ENCODE data around the gene AGK. TPM values are rescaled to one million over a fixed set of nuclear protein-coding genes. Genes with fewer than 3 reads are reported as not detected.
"Not testable (repeated sequence)": the region's sequence is repeated elsewhere in the genome, so short reads cannot be mapped to it uniquely, and the experiment has no call there.

The AGK gene
- total RNA-seq, 1 experiment from 2014 or later: 41.9 TPM

- ChIA-PET POLR2A (ENCODE audit: low non-redundant PET) (no interaction called here), CTCF (no interaction called here)
- H3K27ac ChIP-seq (ENCODE audit: low read depth, low read length, poor library complexity, severe bottlenecking): no peak overlapping the region
- H3K4me3 ChIP-seq (ENCODE audit: low read depth, low read length, poor library complexity, severe bottlenecking): no peak overlapping the region
- no peaks in the 10 kb centered on the region for H3K27me3 ChIP-seq (replicated peaks; ENCODE audit: insufficient read depth, low read depth, low read length, poor library complexity)
- no peak for DNase-seq (ENCODE audit: low spot score)
- no TSS peak for BruUV-seq (replicated peaks)
- intact Hi-C loops (cut with micrococcal nuclease; ENCODE audit: unreplicated experiment): no loop called here
- H3K9me3 ChIP-seq (ENCODE audit: low read depth, low read length, poor library complexity, severe bottlenecking): peaks cover 8% of the 10 kb centered on the region
- H3K4me1 ChIP-seq (ENCODE audit: insufficient read depth, low read length, poor library complexity, severe bottlenecking): no peaks in the 10 kb centered on the region
- TF ChIP-seq EZH2 (IDR thresholded peaks at IDR 0.05; ENCODE audit: borderline replicate concordance, low read depth, low read length, poor library complexity, severe bottlenecking) (no peak), CTCF (conservative IDR thresholded peaks at IDR 0.05; ENCODE audit: low read depth, low read length) (no peak)
- H3K36me3 ChIP-seq (ENCODE audit: insufficient read depth, low read length, poor library complexity, severe bottlenecking): peaks cover 2% of the 10 kb centered on the region
These were observed 24.6 kb downstream of the AGK start for GRCh38 chr7:141575654-141576448.

GRCh38 chr7:141577043-141577839 lies 26.0 kb downstream of the AGK start:
- no peak for DNase-seq (ENCODE audit: low spot score)
- POLR2A ChIA-PET (ENCODE audit: low non-redundant PET): no interaction called here
- intact Hi-C loops (cut with micrococcal nuclease; ENCODE audit: unreplicated experiment): no loop called here
- Histone ChIP-seq H3K36me3 (ENCODE audit: insufficient read depth, low read length, poor library complexity, severe bottlenecking) (peaks cover 2% of the 10 kb centered on the region), H3K4me1 (ENCODE audit: insufficient read depth, low read length, poor library complexity, severe bottlenecking) (no peaks in the 10 kb centered on the region), H3K27me3 (replicated peaks; ENCODE audit: insufficient read depth, low read depth, low read length, poor library complexity) (no peaks in the 10 kb centered on the region), H3K27ac (ENCODE audit: low read depth, low read length, poor library complexity, severe bottlenecking) (no peak overlapping the region), H3K4me3 (ENCODE audit: low read depth, low read length, poor library complexity, severe bottlenecking) (no peak overlapping the region), H3K9me3 (ENCODE audit: low read depth, low read length, poor library complexity, severe bottlenecking) (peaks cover 8% of the 10 kb centered on the region)
- TF ChIP-seq EZH2 (IDR thresholded peaks at IDR 0.05; ENCODE audit: borderline replicate concordance, low read depth, low read length, poor library complexity, severe bottlenecking): no peak
- no peak for TF ChIP-seq CTCF (conservative IDR thresholded peaks at IDR 0.05; ENCODE audit: low read depth, low read length)
- BruUV-seq (replicated peaks): no TSS peak
- CTCF ChIA-PET: no interaction called here

GRCh38 chr7:141579953-141580352 lies 28.7 kb downstream of the AGK start:
- H3K9me3 ChIP-seq (ENCODE audit: low read depth, low read length, poor library complexity, severe bottlenecking); BruUV-seq (replicated peaks); H3K36me3 ChIP-seq (ENCODE audit: insufficient read depth, low read length, poor library complexity, severe bottlenecking); POLR2A ChIA-PET (ENCODE audit: low non-redundant PET); H3K4me3 ChIP-seq (ENCODE audit: low read depth, low read length, poor library complexity, severe bottlenecking); H3K27me3 ChIP-seq (replicated peaks; ENCODE audit: insufficient read depth, low read depth, low read length, poor library complexity); H3K27ac ChIP-seq (ENCODE audit: low read depth, low read length, poor library complexity, severe bottlenecking); H3K4me1 ChIP-seq (ENCODE audit: insufficient read depth, low read length, poor library complexity, severe bottlenecking); intact Hi-C loops (cut with micrococcal nuclease; ENCODE audit: unreplicated experiment); CTCF ChIA-PET; DNase-seq (ENCODE audit: low spot score): not testable (repeated sequence)

- H3K27me3 ChIP-seq (replicated peaks; ENCODE audit: insufficient read depth, low read depth, low read length, poor library complexity); intact Hi-C loops (cut with micrococcal nuclease; ENCODE audit: unreplicated experiment); BruUV-seq (replicated peaks); H3K36me3 ChIP-seq (ENCODE audit: insufficient read depth, low read length, poor library complexity, severe bottlenecking); H3K9me3 ChIP-seq (ENCODE audit: low read depth, low read length, poor library complexity, severe bottlenecking); H3K27ac ChIP-seq (ENCODE audit: low read depth, low read length, poor library complexity, severe bottlenecking); POLR2A ChIA-PET (ENCODE audit: low non-redundant PET); H3K4me3 ChIP-seq (ENCODE audit: low read depth, low read length, poor library complexity, severe bottlenecking); H3K4me1 ChIP-seq (ENCODE audit: insufficient read depth, low read length, poor library complexity, severe bottlenecking); DNase-seq (ENCODE audit: low spot score); CTCF ChIA-PET: not testable (repeated sequence)
These were observed 30.9 kb downstream of the AGK start for GRCh38 chr7:141582063-141582462.

Measured in A673 (cell line).